Peyer's patch (tissue), 4 donors: Measurements from ENCODE around the gene PICK1. TPM values are rescaled to one million over a fixed set of nuclear protein-coding genes. Genes with fewer than 3 reads are reported as not detected.

Experiments used
- DNase-seq, 3 donors: peaks; one replicate each; pipeline ENCODE4 v3.0.0-alpha.2; 2017 to 2019
- H3K27ac ChIP-seq, 4 donors: fragments of 200-600 bp; sonication (generic); one replicate each; pipeline ENCODE4 v1.5.1; 2016 to 2019
- H3K27me3 ChIP-seq, 2 donors: fragments of 200-600 bp; sonication (generic); one replicate each; pipeline ENCODE4 v1.5.1; 2019
- H3K36me3 ChIP-seq, 3 donors: fragments of 200-600 bp; sonication (generic); one replicate each; pipeline ENCODE4 v1.5.1; 2016 to 2019
- H3K4me1 ChIP-seq, 4 donors: fragments of 200-600 bp; sonication (generic); one replicate each; pipeline ENCODE4 v1.5.1; 2016 to 2019
- H3K4me3 ChIP-seq, 4 donors: fragments of 200-600 bp; sonication (generic); 1 replicate in 3 of 4; 2 replicates in 1 of 4; pipeline ENCODE4 v1.5.1; 2016 to 2019; ENCODE audit warnings: mild to moderate bottlenecking in 1 of 4
- H3K9me3 ChIP-seq, 4 donors: fragments of 200-600 bp; sonication (generic); one replicate each; pipeline ENCODE4 v1.5.1; 2016 to 2019; ENCODE audit warnings: mild to moderate bottlenecking in 1 of 4
- POLR2A ChIP-seq, 2 donors: fragments of 450-650 bp; IDR thresholded peaks; one replicate each; pipeline ENCODE4 v1.5.1; 2017; ENCODE audit warnings: antibody characterized with exemption in 2 of 2, mild to moderate bottlenecking in 2 of 2, moderate library complexity in 2 of 2
- total RNA-seq, 4 donors: library from RNA; depleted of rRNA; stranded (reverse); fragments of >200 nt; gene quantifications; one replicate each; pipeline ENCODE4 v1.1.0, GENCODE V29; 2016
- TF ChIP-seq, protein P1 (sequence below), 6 experiments: fragments of 450-650 bp in 4 of 6; fragments of 200-600 bp in 2 of 6; sonication (generic) in 1 of 6; IDR thresholded peaks; one replicate each; pipeline ENCODE4 v1.5.1; 2017 to 2019; ENCODE audit warnings: antibody characterized with exemption in 6 of 6, mild to moderate bottlenecking in 3 of 6, moderate library complexity in 1 of 6

Gene PICK1
- total RNA-seq, 4 donors from 2014 or later = 40.8 to 51.7 (median 46.4) TPM

DNA sequence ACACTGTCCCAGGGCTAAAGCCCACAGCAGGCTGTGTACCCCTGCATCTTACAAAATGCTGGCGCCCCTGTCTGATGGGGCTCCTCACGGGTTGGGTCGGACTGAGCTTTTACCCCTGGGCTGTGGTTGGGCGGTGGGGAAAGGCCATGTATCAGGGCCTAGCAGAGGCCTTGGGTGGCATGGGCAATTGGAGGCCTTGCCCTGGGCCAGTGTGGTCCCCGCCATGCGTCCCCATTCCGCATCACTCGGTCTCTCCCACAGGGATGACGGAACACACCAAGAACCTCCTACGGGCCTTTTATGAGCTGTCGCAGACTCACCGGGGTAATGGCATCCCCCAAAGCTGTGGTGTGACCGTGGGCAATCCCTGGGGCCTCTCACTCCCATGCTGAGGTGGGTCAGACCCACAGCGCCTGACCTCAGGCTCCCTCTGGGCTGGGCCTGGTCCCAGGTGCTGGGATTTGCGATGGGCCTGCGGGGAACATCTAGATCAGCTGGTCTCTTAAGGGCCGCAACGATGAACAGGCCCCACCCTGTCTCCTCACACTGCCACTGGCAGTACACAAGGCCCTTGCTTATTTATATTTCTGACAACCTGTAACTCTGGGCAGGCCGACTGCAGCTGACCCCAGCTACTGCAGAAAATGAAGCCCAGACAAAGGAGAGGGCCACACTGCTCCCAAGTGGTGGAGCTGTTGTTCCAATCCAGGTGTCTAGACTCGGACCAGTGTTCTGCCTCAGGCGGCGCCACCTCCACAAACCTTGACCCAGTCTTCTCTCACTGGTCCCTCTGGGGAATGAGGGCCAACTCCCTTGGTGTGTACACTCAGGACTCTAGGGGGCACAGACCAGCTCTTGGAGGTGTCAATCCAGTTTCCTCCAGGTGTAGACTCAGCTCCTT is 14.5 kb downstream of the PICK1 start:
- DNase-seq = no peak
- Histone ChIP-seq H3K4me1 (peaks cover 0 to 8% (median 0%) of the 10 kb centered on the region in 4 donors), H3K36me3 (peaks cover 0 to 67% (median 0%) of the 10 kb centered on the region in 3 donors), H3K27ac (no peak overlapping the region), H3K4me3 (no peak overlapping the region), H3K27me3 (no peaks in the 10 kb centered on the region), H3K9me3 (no peaks in the 10 kb centered on the region)
- no peak for TF ChIP-seq POLR2A (IDR thresholded peaks at IDR 0.05)
- TF ChIP-seq, protein P1, sequence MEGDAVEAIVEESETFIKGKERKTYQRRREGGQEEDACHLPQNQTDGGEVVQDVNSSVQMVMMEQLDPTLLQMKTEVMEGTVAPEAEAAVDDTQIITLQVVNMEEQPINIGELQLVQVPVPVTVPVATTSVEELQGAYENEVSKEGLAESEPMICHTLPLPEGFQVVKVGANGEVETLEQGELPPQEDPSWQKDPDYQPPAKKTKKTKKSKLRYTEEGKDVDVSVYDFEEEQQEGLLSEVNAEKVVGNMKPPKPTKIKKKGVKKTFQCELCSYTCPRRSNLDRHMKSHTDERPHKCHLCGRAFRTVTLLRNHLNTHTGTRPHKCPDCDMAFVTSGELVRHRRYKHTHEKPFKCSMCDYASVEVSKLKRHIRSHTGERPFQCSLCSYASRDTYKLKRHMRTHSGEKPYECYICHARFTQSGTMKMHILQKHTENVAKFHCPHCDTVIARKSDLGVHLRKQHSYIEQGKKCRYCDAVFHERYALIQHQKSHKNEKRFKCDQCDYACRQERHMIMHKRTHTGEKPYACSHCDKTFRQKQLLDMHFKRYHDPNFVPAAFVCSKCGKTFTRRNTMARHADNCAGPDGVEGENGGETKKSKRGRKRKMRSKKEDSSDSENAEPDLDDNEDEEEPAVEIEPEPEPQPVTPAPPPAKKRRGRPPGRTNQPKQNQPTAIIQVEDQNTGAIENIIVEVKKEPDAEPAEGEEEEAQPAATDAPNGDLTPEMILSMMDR (IDR thresholded peaks at IDR 0.05) = no peak

- Histone ChIP-seq H3K27ac (no peak overlapping the region), H3K4me1 (peaks cover 0 to 8% (median 0%) of the 10 kb centered on the region in 4 donors), H3K4me3 (no peak overlapping the region), H3K9me3 (no peaks in the 10 kb centered on the region), H3K27me3 (no peaks in the 10 kb centered on the region), H3K36me3 (peaks cover 0 to 63% (median 0%) of the 10 kb centered on the region in 3 donors)
- no peak for DNase-seq
- no peak for TF ChIP-seq POLR2A (IDR thresholded peaks at IDR 0.05)
- TF ChIP-seq, protein P1 (IDR thresholded peaks at IDR 0.05) = no peak
These were observed 15.3 kb downstream of the PICK1 start for GRCh38 chr22:38072322-38073149.

GRCh38 chr22:38073150-38074130 is 16.2 kb downstream of the PICK1 start:
- H3K4me1 ChIP-seq = peaks cover 0 to 8% (median 0%) of the 10 kb centered on the region in 4 donors
- H3K27me3 ChIP-seq = no peaks in the 10 kb centered on the region
- DNase-seq = no peak
- no peaks in the 10 kb centered on the region for H3K9me3 ChIP-seq
- no peak overlapping the region for H3K27ac ChIP-seq
- peaks cover 0 to 62% (median 0%) of the 10 kb centered on the region in 3 donors for H3K36me3 ChIP-seq
- H3K4me3 ChIP-seq = no peak overlapping the region
- TF ChIP-seq POLR2A (IDR thresholded peaks at IDR 0.05) = no peak
- TF ChIP-seq, protein P1 (IDR thresholded peaks at IDR 0.05) = no peak

GRCh38 chr22:38074181-38075104 is 17.2 kb downstream of the PICK1 start:
- Histone ChIP-seq H3K27me3 (no peaks in the 10 kb centered on the region), H3K9me3 (no peaks in the 10 kb centered on the region), H3K4me3 (no peak overlapping the region), H3K4me1 (no peaks in the 10 kb centered on the region), H3K27ac (no peak overlapping the region), H3K36me3 (peaks cover 0 to 52% (median 0%) of the 10 kb centered on the region in 3 donors)
- no peak for DNase-seq
- TF ChIP-seq, protein P1 (IDR thresholded peaks at IDR 0.05) = no peak
- no peak for TF ChIP-seq POLR2A (IDR thresholded peaks at IDR 0.05)
